Activated CD8-positive, alpha-beta T cell treated with anti-CD3 and anti-CD28 coated beads for 36 hours (primary cell): ENCODE results near the gene SLFN12L. TPM values are rescaled to one million over a fixed set of nuclear protein-coding genes. Genes with fewer than 3 reads are reported as not detected.

Experiments
- ATAC-seq: fragments of 200-7000 bp; cut with Tn5 transposase; one replicate; pipeline ENCODE4 v1.10.0; 2021; ENCODE audit warnings: mild to moderate bottlenecking, moderate library complexity
- CTCF ChIA-PET: fragments of 350-600 bp; sonication (Branson Sonifier 250); formaldehyde crosslinking; loops from one replicate; lab custom pipeline; 2021; ENCODE audit warnings: antibody characterized with exemption; lab: Charles Lee
- POLR2A ChIA-PET: fragments of 350-600 bp; sonication (Branson Sonifier 250); formaldehyde crosslinking; loops from one replicate; lab custom pipeline; 2021; ENCODE audit warnings: antibody characterized with exemption; lab: Charles Lee
- DNase-seq: peaks from one replicate; pipeline ENCODE4 v3.0.0-alpha.2; 2020
- H3K27ac Mint-ChIP-seq: one replicate; pipeline ENCODE4 v1.8.0; 2021; ENCODE audit warnings: mild to moderate bottlenecking, mixed read lengths
- H3K27me3 Mint-ChIP-seq: one replicate; pipeline ENCODE4 v1.8.0; 2021; ENCODE audit warnings: mixed read lengths
- H3K36me3 Mint-ChIP-seq: one replicate; pipeline ENCODE4 v1.8.0; 2021; ENCODE audit warnings: low read depth, mixed read lengths
- H3K4me1 Mint-ChIP-seq: one replicate; pipeline ENCODE4 v1.8.0; 2021; ENCODE audit warnings: low read depth, mixed read lengths
- H3K4me3 Mint-ChIP-seq: one replicate; pipeline ENCODE4 v1.8.0; 2021; ENCODE audit warnings: mild to moderate bottlenecking, moderate library complexity, mixed read lengths
- H3K9me3 Mint-ChIP-seq: one replicate; pipeline ENCODE4 v1.8.0; 2021; ENCODE audit warnings: mixed read lengths
- CTCF ChIP-seq: fragments of 200-600 bp; IDR thresholded peaks from one replicate; pipeline ENCODE4 v1.8.0; 2022; ENCODE audit warnings: antibody characterized with exemption, mild to moderate bottlenecking
- intact Hi-C: fragments of 100-400 bp; cut with micrococcal nuclease; formaldehyde crosslinking; loops from one replicate; pipeline ENCODE4 v1.10.0; 2022
- total RNA-seq, 2 experiments: library from RNA; stranded (reverse); gene quantifications; one replicate each; pipeline ENCODE4 v1.2.3, GENCODE V29; 2021

SLFN12L gene
- total RNA-seq, 2 experiments from 2014 or later, result 41.7 to 42.5 TPM

- no peak for TF ChIP-seq CTCF
- H3K4me1 Mint-ChIP-seq, result peaks cover 24% of the 10 kb centered on the region
- ATAC-seq, result no peak
- peaks cover 4% of the 10 kb centered on the region for H3K36me3 Mint-ChIP-seq
- H3K27ac Mint-ChIP-seq, result no peak overlapping the region
- ChIA-PET CTCF (no interaction called here), POLR2A (interaction anchor here (1.1 to 2.8 kb wide), 5 partner anchors 38 to 87 kb away, joined by 3 to 20 read pairs (median 6); partner anchors contain the start of gene SLFN11)
- intact Hi-C loops, result loop anchor here (5.0 kb wide), 1 partner anchor 83 kb away; no protein-coding TSS in a partner anchor
- no peak for DNase-seq
- H3K4me3 Mint-ChIP-seq, result no peak overlapping the region
- no peaks in the 10 kb centered on the region for H3K27me3 Mint-ChIP-seq
- H3K9me3 Mint-ChIP-seq, result no peaks in the 10 kb centered on the region
Measured at GRCh38 chr17:35449371-35449931, 88.0 kb downstream of the SLFN12L start.

- Mint-ChIP-seq H3K36me3 (peaks cover 4% of the 10 kb centered on the region), H3K27me3 (no peaks in the 10 kb centered on the region), H3K4me1 (peaks cover 24% of the 10 kb centered on the region), H3K4me3 (peak overlapping the region; percentile 65), H3K9me3 (no peaks in the 10 kb centered on the region), H3K27ac (peak overlapping the region; percentile 73)
- DNase-seq (no peak), ATAC-seq (no peak)
- intact Hi-C loops, result loop anchor here (5.0 kb wide), 1 partner anchor 83 kb away; no protein-coding TSS in a partner anchor
- ChIA-PET POLR2A (interaction anchor here (0.8 to 2.8 kb wide), 10 partner anchors 15 to 136 kb away, joined by 3 to 20 read pairs (median 4); partner anchors contain the start of gene SLFN11), CTCF (interaction anchor here (0.7 to 1.7 kb wide), 6 partner anchors 8 to 90 kb away, joined by 3 to 5 read pairs (median 3); no protein-coding TSS in a partner anchor)
- TF ChIP-seq CTCF, result no peak
Measured at GRCh38 chr17:35448899-35449227, 88.6 kb downstream of the SLFN12L start.

- DNase-seq (peak; percentile 99), ATAC-seq (peak; percentile 96)
- ChIA-PET POLR2A (interaction anchor here (0.6 to 2.8 kb wide), 12 partner anchors 15 to 207 kb away, joined by 3 to 20 read pairs (median 4); partner anchors contain the start of gene SLFN11), CTCF (interaction anchor here (0.7 to 1.7 kb wide), 8 partner anchors 9 to 136 kb away, joined by 3 to 5 read pairs (median 3); no protein-coding TSS in a partner anchor)
- H3K27me3 Mint-ChIP-seq, result no peaks in the 10 kb centered on the region
- peaks cover 24% of the 10 kb centered on the region for H3K4me1 Mint-ChIP-seq
- TF ChIP-seq CTCF, result no peak
- no peaks in the 10 kb centered on the region for H3K9me3 Mint-ChIP-seq
- intact Hi-C loops, result loop anchor here (5.0 kb wide), 1 partner anchor 84 kb away; no protein-coding TSS in a partner anchor
- peaks cover 4% of the 10 kb centered on the region for H3K36me3 Mint-ChIP-seq
- peak within 1 kb of the TSS; percentile 65 for H3K4me3 Mint-ChIP-seq
- H3K27ac Mint-ChIP-seq, result peak within 1 kb of the TSS; percentile 73
Measured at GRCh38 chr17:35448214-35448898, 89.1 kb downstream of the SLFN12L start, which contains the start of gene SLFN13. Gene SLFN13, minus strand, starts transcription at chr17:35448766. Its CDS starts 3,086 bp downstream, at chr17:35445680.

GRCh38 chr17:35447499-35447898, 90.0 kb downstream of the SLFN12L start:
- POLR2A ChIA-PET, result interaction anchor here (0.6 to 2.8 kb wide), 10 partner anchors 14 to 206 kb away, joined by 3 to 20 read pairs (median 4); partner anchors contain the start of gene SLFN11

More at GRCh38 chr17:35447499-35447898, 90.0 kb downstream of the SLFN12L start:
- peaks cover 4% of the 10 kb centered on the region for H3K36me3 Mint-ChIP-seq
- ATAC-seq (no peak), DNase-seq (no peak)
- peaks cover 24% of the 10 kb centered on the region for H3K4me1 Mint-ChIP-seq
- H3K4me3 Mint-ChIP-seq, result peak overlapping the region; percentile 65
- no peaks in the 10 kb centered on the region for H3K9me3 Mint-ChIP-seq
- TF ChIP-seq CTCF, result no peak
- no peak overlapping the region for H3K27ac Mint-ChIP-seq
- intact Hi-C loops, result loop anchor here (5.0 kb wide), 1 partner anchor 85 kb away; no protein-coding TSS in a partner anchor
- no peaks in the 10 kb centered on the region for H3K27me3 Mint-ChIP-seq
- CTCF ChIA-PET, result interaction anchor here (1.0 to 1.7 kb wide), 3 partner anchors 20 to 92 kb away, joined by 3 to 4 read pairs (median 3); no protein-coding TSS in a partner anchor
